ENCODE data around the gene RIMBP2. TPM values are rescaled to one million over a fixed set of nuclear protein-coding genes. Genes with fewer than 3 reads are reported as not detected.

Gene RIMBP2
- total RNA-seq, 1 experiment from 2014 or later = 2.1 TPM

DNA sequence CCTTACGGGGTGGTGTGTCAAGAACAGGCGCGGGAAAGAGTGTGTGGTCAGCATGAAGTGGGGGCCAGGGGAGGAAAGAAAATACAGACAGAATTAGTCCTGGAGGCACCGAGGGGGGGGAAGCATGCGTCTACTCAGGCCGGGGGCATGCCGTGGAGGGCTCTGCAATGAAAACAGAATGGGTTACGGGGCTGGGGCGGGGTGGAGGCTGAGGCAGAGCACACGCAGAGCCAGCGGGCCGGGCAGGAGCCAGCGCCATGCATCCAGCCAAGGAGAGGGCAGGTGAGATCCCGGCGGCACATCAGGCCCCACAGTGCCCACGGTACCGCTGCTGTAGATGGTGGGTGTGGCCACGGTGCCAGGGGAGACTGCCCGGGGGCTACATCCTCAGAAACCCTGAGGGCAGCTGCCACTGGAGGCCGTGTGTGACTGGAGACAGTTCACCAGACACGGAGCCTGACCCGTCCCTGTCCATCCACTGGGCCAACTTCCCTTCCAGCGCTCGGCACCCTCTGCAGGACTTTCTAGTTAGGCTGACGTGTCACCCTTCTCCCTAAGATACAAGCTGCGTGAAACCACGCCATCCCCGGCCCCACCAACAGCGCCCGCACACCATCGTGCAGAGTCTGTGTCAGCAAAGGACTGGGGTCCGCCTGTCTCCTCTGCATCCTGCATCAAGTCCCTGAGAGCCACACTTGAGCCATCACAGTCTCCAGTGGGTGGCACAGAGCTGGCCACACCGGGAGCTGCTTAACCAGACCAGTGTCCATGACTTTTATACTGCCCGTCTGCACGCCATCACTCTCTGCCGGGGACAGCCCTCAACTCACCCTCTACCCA lies 291.0 kb downstream of the RIMBP2 start:
- no peak overlapping the region for H3K4me3 ChIP-seq (ENCODE audit: insufficient read depth, low read depth, low read length)
- DNase-seq = peak; percentile 52
- no peaks in the 10 kb centered on the region for H3K36me3 ChIP-seq (replicated peaks; ENCODE audit: control insufficient read depth, insufficient read depth, low read length)
- H3K27me3 ChIP-seq (ENCODE audit: control insufficient read depth, insufficient read depth, low read length) = no peaks in the 10 kb centered on the region

DNA sequence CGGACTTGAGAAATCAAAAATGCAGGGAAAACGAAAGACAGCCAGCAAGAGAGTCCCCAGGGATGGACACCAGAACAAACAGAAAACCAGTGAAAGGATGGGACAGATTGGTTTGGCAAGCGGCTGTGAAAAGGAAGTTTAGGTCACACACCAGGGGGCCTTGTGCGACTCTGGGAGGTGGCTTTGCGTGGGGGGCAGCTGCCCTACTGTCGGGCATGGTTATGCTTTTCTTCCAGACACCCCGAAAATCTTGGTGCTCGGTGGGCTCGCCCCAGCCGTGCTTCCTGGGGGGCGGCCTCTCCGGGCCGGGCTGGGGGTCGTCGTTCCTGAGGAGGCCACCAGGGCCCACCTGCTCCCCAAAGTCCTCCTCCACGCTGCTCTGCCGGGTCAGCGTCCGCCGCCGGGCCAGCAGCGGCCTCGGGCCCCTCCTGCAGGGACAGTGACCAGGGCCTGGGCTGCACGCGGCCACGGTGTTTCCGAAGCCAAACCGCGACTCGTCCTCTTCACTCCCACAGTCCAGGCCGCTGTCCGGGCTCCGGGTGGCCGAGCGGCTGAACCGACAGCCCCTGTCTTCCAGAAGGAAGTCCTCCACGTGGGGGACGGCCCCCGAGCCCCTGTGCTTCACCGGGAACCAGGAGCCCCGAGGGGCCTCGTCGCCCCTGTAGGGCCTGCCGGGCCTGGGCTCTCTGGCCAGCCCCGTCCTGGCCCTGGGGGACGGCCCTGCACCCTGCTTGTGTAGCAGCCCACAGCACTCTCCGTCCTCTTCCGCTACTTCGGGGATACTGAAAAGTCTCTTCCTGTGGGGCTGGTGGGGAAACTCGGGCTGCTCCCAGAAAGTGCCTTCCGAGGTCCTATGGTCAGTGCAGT lies 291.9 kb downstream of the RIMBP2 start:
- H3K36me3 ChIP-seq (replicated peaks; ENCODE audit: control insufficient read depth, insufficient read depth, low read length) = no peaks in the 10 kb centered on the region
- peak; percentile 76 for DNase-seq
- no peak overlapping the region for H3K4me3 ChIP-seq (ENCODE audit: insufficient read depth, low read depth, low read length)
- no peaks in the 10 kb centered on the region for H3K27me3 ChIP-seq (ENCODE audit: control insufficient read depth, insufficient read depth, low read length)

DNA sequence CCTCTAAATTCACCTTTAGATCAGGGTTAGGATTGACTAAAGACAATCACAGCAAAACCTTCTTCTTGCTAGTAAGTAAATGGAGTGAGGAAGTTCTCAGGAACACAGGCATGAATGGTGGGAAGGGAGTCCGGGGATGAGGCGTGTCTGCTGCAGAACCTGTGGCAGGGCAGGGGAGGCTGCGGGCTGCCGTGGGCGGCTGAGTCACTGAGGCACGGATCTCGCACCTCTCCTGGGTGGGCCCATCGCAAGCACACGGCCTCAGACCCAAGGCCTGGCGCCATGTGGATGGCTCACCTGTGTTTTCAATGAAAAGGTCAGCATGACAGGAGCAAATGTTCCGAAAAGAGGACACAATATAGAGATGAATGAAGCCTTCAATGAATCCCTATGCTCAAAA lies 293.0 kb downstream of the RIMBP2 start:
- no peaks in the 10 kb centered on the region for H3K27me3 ChIP-seq (ENCODE audit: control insufficient read depth, insufficient read depth, low read length)
- H3K36me3 ChIP-seq (replicated peaks; ENCODE audit: control insufficient read depth, insufficient read depth, low read length) = no peaks in the 10 kb centered on the region
- DNase-seq = no peak
- H3K4me3 ChIP-seq (ENCODE audit: insufficient read depth, low read depth, low read length) = no peak overlapping the region

DNA sequence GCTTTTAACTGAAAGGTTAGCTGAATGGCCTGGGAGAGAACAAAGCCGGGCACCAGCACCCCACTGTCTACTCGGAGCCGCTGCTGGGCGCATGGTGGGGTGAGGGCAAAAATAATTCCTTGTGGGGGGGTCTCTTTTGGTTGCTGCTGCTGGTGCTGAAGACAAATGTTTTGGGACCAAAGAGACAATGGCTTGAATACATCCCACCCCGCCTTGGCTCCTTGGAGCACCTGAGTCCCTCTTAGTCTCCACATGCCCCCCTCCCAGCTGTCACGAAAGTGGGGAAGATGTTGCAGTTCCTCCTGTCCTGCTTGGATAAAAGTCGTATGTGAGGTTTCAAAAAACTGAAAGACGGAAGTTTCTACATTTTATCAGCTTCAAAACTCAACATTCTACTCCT lies 293.4 kb downstream of the RIMBP2 start:
- DNase-seq = no peak
- Histone ChIP-seq H3K36me3 (replicated peaks; ENCODE audit: control insufficient read depth, insufficient read depth, low read length) (no peaks in the 10 kb centered on the region), H3K27me3 (ENCODE audit: control insufficient read depth, insufficient read depth, low read length) (no peaks in the 10 kb centered on the region), H3K4me3 (ENCODE audit: insufficient read depth, low read depth, low read length) (no peak overlapping the region)

DNA sequence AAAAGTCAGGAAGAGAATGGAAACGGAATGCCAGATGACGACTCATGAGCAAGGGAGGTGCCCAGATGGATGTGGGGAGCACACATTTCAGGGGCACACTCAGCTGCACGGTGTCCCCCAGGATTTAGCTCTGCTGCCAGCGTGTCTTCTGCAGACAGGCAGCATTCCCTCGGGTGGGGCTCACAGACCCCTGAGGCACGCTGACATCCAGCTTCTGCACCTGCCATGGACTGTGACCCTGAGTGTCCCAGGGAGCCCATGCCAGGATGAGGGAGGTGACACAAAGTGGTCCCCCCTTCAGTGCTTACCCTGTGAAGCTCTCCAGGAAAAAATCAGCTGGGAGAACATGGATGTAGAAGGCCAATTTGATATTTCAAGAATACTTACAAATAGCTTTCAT lies 294.2 kb downstream of the RIMBP2 start:
- Histone ChIP-seq H3K36me3 (replicated peaks; ENCODE audit: control insufficient read depth, insufficient read depth, low read length) (no peaks in the 10 kb centered on the region), H3K4me3 (ENCODE audit: insufficient read depth, low read depth, low read length) (no peak overlapping the region), H3K27me3 (ENCODE audit: control insufficient read depth, insufficient read depth, low read length) (no peaks in the 10 kb centered on the region)
- no peak for DNase-seq

DNA sequence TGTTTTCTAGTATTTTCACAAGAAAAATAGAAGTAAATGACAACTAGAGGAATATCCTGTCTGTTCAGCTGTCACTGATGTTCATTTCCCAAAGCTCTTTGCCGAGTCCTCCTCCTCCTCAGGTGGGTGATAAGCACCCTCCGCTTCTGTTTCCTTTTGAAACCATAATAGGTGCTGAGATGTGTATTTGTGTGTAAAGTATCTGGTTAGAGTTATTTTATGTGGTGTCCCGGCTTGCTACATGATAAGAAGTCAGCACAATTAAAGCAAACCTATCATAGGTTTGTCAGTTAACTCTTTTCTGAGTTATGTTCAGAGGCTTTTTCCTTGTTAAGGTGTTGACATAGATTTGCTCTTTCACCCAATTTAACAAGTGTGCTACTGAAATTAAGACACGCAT lies 296.0 kb downstream of the RIMBP2 start:
- Histone ChIP-seq H3K4me3 (ENCODE audit: insufficient read depth, low read depth, low read length) (no peak overlapping the region), H3K27me3 (ENCODE audit: control insufficient read depth, insufficient read depth, low read length) (no peaks in the 10 kb centered on the region), H3K36me3 (replicated peaks; ENCODE audit: control insufficient read depth, insufficient read depth, low read length) (no peaks in the 10 kb centered on the region)
- no peak for DNase-seq

DNA sequence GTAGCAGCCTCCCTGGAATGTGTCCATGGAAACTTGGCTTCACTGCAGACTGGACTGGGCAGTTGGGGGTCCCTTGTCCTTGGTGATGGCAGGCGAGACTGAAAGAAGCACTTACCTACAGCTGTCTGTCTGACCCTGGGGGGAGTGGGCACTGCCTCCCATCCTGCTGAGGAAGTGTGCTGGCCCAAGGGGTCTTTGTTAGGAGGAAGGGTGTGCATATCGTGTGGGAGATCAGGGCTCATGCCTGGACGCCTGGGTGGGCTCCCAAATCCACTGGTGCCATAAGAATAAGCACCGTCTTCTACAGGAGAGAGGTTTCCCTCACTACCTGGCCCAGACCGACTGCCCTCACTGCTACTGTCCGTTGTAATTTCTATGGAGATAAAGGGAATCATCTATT lies 297.0 kb downstream of the RIMBP2 start:
- no peaks in the 10 kb centered on the region for H3K27me3 ChIP-seq (ENCODE audit: control insufficient read depth, insufficient read depth, low read length)
- DNase-seq = no peak
- H3K36me3 ChIP-seq (replicated peaks; ENCODE audit: control insufficient read depth, insufficient read depth, low read length) = no peaks in the 10 kb centered on the region
- no peak overlapping the region for H3K4me3 ChIP-seq (ENCODE audit: insufficient read depth, low read depth, low read length)

DNA sequence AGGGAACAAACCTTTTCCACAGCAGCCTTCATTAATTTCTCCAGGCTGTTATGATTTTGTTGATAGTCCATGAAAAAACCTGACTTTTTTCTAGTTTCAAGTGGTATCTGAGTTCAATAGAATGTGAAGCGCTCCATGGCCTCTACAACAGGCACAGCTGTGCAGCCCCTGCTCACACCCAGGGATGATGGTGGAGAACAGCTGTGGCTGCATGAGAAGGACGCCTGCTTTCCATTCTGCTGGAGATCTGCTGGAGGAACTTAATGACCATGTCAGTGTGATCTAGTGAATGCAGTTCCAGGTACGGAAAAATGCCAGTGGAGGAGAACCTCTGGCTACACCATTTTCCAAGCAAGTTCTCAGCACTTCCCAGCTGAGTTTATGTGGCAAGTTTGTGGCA lies 297.8 kb downstream of the RIMBP2 start:
- no peak for DNase-seq
- H3K27me3 ChIP-seq (ENCODE audit: control insufficient read depth, insufficient read depth, low read length) = no peaks in the 10 kb centered on the region
- H3K36me3 ChIP-seq (replicated peaks; ENCODE audit: control insufficient read depth, insufficient read depth, low read length) = no peaks in the 10 kb centered on the region
- no peak overlapping the region for H3K4me3 ChIP-seq (ENCODE audit: insufficient read depth, low read depth, low read length)

DNA sequence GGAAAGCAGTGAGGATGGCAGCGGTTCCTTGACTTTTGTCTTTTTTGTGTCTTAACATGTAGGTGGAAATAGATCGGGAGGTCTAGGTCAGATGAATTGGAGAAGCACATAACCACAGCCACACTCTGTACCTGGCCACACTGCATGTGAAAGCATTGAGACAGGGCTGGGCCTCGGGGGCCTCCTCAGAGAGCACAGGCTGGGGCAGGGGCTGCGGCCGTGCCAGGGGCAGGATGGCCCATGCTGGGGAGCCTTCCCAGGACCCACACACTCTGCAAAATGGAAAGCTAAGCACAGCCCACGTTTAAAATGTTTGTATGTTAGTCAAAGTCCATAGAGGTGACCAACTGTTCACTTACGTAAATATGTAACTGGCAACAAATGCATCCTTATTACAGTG lies 301.7 kb downstream of the RIMBP2 start:
- Histone ChIP-seq H3K36me3 (replicated peaks; ENCODE audit: control insufficient read depth, insufficient read depth, low read length) (no peaks in the 10 kb centered on the region), H3K27me3 (ENCODE audit: control insufficient read depth, insufficient read depth, low read length) (no peaks in the 10 kb centered on the region), H3K4me3 (ENCODE audit: insufficient read depth, low read depth, low read length) (no peak overlapping the region)
- DNase-seq = no peak

DNA sequence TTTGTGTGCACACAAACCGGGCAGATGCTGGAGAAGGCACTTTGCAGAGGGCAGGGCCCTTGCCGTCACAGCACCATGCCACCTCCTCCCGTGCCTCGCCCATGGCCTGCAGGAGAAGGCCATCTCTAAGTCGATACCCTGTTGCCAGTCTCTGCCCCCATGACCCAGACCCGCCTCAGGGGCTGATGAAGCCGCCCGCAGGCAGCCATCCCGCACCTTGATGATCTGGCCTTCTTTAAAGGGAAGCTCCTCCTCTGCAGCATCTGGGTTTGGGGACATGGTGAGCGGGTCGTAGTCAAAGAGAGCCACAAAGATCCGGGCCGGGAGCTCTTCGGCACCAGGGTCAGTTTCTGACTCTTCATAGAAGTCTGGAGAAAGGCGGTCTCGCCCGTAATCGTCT lies 302.2 kb downstream of the RIMBP2 start:
- no peaks in the 10 kb centered on the region for H3K27me3 ChIP-seq (ENCODE audit: control insufficient read depth, insufficient read depth, low read length)
- H3K4me3 ChIP-seq (ENCODE audit: insufficient read depth, low read depth, low read length) = no peak overlapping the region
- no peak for DNase-seq
- H3K36me3 ChIP-seq (replicated peaks; ENCODE audit: control insufficient read depth, insufficient read depth, low read length) = no peaks in the 10 kb centered on the region

DNA sequence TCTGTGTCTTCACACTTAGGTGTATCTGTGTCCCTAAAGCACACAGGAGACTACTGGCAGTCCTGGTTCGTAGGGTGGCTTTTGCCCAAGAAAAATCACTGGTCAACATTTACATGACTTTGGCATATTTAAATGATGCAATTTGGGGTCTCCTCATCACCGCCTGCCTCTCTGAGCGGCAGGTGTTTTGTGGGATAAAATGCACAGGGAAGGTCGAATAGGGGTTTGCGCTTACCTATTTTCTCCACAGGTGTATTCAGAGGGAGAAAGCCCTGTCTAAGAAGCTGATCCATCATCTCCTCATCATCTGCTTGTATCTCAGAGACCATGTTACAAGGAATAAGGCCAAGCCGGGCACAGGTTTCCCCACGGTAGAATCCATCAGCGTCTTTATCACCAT lies 303.7 kb downstream of the RIMBP2 start:
- Histone ChIP-seq H3K36me3 (replicated peaks; ENCODE audit: control insufficient read depth, insufficient read depth, low read length) (no peaks in the 10 kb centered on the region), H3K4me3 (ENCODE audit: insufficient read depth, low read depth, low read length) (no peak overlapping the region), H3K27me3 (ENCODE audit: control insufficient read depth, insufficient read depth, low read length) (no peaks in the 10 kb centered on the region)
- no peak for DNase-seq

DNA sequence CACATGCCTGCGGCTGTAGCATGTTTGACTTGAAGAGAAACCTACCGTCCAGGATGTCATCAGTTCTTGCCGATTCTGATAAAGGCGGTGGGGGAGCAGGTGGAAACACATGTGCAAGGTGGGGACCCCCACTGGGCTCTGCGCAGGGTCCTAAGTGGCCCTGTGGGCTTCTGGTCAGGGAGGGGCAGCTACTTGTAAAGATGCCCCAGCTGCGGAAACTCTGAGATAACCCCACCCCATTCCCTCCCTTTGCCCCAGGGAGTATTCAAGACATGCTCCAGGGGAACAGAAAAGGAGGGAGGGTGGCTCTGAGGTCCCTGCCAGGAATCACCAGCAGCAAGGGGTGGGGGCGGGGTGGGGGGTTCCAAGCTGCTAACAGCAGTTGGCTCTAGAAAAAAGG lies 310.8 kb downstream of the RIMBP2 start:
- DNase-seq = peak; percentile 56
- Histone ChIP-seq H3K36me3 (replicated peaks; ENCODE audit: control insufficient read depth, insufficient read depth, low read length) (no peaks in the 10 kb centered on the region), H3K27me3 (ENCODE audit: control insufficient read depth, insufficient read depth, low read length) (no peaks in the 10 kb centered on the region), H3K4me3 (ENCODE audit: insufficient read depth, low read depth, low read length) (no peak overlapping the region)

DNA sequence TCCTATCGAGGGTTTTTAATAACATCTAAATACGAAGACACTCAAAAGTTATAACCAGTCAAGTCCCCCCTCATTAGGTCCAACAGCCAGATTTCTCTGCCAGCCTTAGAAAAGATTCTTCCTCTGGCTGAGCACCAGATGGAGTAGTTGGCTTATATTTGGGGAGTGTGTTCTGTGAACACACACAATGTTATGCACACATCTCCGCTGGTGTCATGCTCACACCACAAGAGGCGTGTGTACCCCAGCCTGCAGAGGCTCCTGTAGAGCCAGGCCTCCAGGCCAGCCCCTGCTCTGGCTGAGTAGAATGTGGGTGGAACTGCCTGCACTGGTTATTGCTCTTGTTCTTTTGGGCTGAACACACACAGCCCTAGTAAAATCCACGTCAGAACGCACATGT lies 314.4 kb downstream of the RIMBP2 start:
- peak; percentile 47 for DNase-seq
- no peak overlapping the region for H3K4me3 ChIP-seq (ENCODE audit: insufficient read depth, low read depth, low read length)

DNA sequence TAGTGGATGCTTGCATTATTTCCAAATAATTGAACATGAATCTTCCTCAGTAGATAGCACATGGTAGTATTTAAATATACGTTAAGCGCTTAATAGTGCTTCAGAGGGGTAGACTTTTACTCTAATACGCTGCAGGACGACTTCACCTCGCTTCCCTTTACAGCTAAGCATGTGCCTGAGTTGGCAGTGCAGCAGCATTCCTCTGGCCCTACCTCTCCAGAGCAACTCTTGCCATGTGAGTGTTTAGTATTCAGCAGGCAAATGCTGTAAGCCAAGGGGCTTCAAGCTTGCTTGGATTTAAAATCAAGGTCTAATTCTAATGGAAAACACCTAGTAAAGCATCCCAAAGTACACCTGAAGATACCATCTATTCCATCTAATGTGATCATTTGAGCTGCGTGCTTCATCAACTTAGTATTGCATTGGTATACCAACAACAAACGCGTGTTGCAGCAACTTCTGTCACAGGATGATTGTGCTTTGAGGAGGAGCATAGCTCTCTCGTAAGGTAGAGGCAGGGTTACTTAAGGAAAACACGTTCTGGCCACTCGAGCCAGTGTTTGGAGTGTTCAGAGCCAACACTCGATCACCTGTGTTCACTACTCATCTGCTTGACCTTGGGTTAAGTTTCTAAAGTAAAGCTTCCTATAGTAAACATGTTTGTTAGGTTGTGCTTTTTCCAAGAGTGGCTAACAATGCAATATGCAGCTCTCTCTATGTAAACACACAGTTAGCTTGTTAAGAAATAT lies 317.8 kb downstream of the RIMBP2 start:
- no peak for DNase-seq
- Histone ChIP-seq H3K36me3 (replicated peaks; ENCODE audit: control insufficient read depth, insufficient read depth, low read length) (no peaks in the 10 kb centered on the region), H3K27me3 (ENCODE audit: control insufficient read depth, insufficient read depth, low read length) (no peaks in the 10 kb centered on the region), H3K4me3 (ENCODE audit: insufficient read depth, low read depth, low read length) (no peak overlapping the region)

More for the DNA sequence above, 314.4 kb downstream of the RIMBP2 start:
- no peaks in the 10 kb centered on the region for H3K36me3 ChIP-seq (replicated peaks; ENCODE audit: control insufficient read depth, insufficient read depth, low read length)
- H3K27me3 ChIP-seq (ENCODE audit: control insufficient read depth, insufficient read depth, low read length) = no peaks in the 10 kb centered on the region
